Measurements from ENCODE around the gene SLC4A1. TPM values are rescaled to one million over a fixed set of nuclear protein-coding genes. Genes with fewer than 3 reads are reported as not detected.

The SLC4A1 gene
- total RNA-seq, 1 experiment from 2014 or later: 0.22 TPM

DNA sequence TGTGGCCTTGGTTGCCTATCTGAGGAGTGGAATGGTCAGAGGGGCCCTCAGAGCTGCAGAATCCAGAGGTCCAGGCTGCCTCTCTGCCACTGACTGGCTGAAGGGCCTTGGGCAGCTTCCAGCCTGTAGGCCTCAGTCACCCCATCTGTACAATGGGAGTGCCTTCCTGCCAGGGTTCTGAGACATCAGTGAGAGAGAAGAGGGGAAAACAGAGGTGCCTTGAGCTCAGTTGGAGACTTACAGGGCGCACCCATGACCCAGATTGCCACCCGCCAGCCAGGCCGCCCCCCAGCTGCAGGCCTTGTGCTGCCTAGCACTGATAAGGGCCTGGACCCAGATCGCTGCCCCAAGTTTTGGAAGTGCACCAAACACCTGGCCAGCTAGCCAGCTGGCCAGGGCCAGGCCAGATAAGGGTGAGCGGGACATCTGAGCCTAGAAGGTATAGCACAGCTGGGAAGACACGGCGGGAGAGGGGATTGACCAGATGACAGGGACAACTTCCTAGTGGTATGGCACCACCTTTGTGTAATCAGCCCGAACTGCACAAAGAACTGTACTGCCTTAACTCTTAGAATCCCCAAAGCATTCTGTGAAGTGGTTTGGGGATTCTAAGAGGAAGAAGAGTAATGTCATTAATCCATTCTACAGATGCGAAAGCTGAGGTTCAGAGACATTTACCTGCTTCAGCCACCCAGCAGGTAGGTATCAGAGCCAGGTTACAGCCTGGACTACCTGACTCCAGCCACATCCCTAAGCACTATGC, 1.4 kb downstream of the SLC4A1 start:
- Histone ChIP-seq H3K9me2 (ENCODE audit: insufficient read depth) (no peaks in the 10 kb centered on the region), H3K9me3 (ENCODE audit: control insufficient read depth in 1 of 2, insufficient read depth in 1 of 2, low read depth in 1 of 2, low read length in 2 of 2) (no peaks in the 10 kb centered on the region), H3K27me3 (ENCODE audit: insufficient read depth, low read length) (no peaks in the 10 kb centered on the region), H2AFZ (ENCODE audit: low read depth, low read length, poor library complexity, severe bottlenecking) (no peak overlapping the region), H4K20me1 (ENCODE audit: insufficient read depth) (no peaks in the 10 kb centered on the region), H3K4me1 (ENCODE audit: control insufficient read depth in 1 of 2, insufficient read depth in 2 of 2, low read length in 2 of 2) (no peaks in the 10 kb centered on the region), H3K36me3 (ENCODE audit: control insufficient read depth in 1 of 2, insufficient read depth in 2 of 2, low read length in 2 of 2) (no peaks in the 10 kb centered on the region), H3K27ac (ENCODE audit: low read depth, low read length) (no peak overlapping the region), H3K4me3 (replicated peaks in 1 of 2; ENCODE audit: low read depth in 1 of 2, low read length in 2 of 2) (no peak overlapping the region), H3K4me2 (ENCODE audit: low read length) (no peak overlapping the region), H3K79me2 (ENCODE audit: insufficient read depth, low read length) (no peaks in the 10 kb centered on the region), H3K9ac (ENCODE audit: low read length) (no peak overlapping the region)
- POLR2A ChIA-PET: no interaction called here
- no TSS peak for BruUV-seq (replicated peaks)
- CTCF ChIA-PET: no interaction called here
- intact Hi-C loops (cut with micrococcal nuclease): no loop called here
- no peak for TF ChIP-seq CBX3 (IDR thresholded peaks at IDR 0.05; ENCODE audit: low read depth)
- no peak for TF ChIP-seq SRF (IDR thresholded peaks at IDR 0.05; ENCODE audit: low read depth)
- no peak for TF ChIP-seq CEBPB (IDR thresholded peaks at IDR 0.05; ENCODE audit: low read depth)
- TF ChIP-seq POLR2AphosphoS5 (IDR thresholded peaks at IDR 0.05; ENCODE audit: low read depth, low read length): no peak
- TF ChIP-seq FOSL1 (IDR thresholded peaks at IDR 0.05; ENCODE audit: low read depth): no peak
- no peak for TF ChIP-seq ELF1 (IDR thresholded peaks at IDR 0.05; ENCODE audit: borderline replicate concordance, low read depth)
- no peak for TF ChIP-seq ZNF274 (IDR thresholded peaks at IDR 0.05; ENCODE audit: low read depth, low read length)
- no peak for TF ChIP-seq JUND (IDR thresholded peaks at IDR 0.05)
- TF ChIP-seq ATF3 (IDR thresholded peaks at IDR 0.05): no peak
- TF ChIP-seq ZFX (IDR thresholded peaks at IDR 0.05): no peak
- no peak for TF ChIP-seq YY1 (IDR thresholded peaks at IDR 0.05; ENCODE audit: extremely low read depth, insufficient replicate concordance, low read depth, low read length)
- no peak for TF ChIP-seq EZH2 (IDR thresholded peaks at IDR 0.05)
- no peak for TF ChIP-seq EZH2phosphoT487 (IDR thresholded peaks at IDR 0.05; ENCODE audit: borderline replicate concordance)
- TF ChIP-seq REST (IDR thresholded peaks at IDR 0.05; ENCODE audit: low read depth): no peak
- TF ChIP-seq SP1 (IDR thresholded peaks at IDR 0.05; ENCODE audit: low read depth): no peak
- TF ChIP-seq, protein P1, sequence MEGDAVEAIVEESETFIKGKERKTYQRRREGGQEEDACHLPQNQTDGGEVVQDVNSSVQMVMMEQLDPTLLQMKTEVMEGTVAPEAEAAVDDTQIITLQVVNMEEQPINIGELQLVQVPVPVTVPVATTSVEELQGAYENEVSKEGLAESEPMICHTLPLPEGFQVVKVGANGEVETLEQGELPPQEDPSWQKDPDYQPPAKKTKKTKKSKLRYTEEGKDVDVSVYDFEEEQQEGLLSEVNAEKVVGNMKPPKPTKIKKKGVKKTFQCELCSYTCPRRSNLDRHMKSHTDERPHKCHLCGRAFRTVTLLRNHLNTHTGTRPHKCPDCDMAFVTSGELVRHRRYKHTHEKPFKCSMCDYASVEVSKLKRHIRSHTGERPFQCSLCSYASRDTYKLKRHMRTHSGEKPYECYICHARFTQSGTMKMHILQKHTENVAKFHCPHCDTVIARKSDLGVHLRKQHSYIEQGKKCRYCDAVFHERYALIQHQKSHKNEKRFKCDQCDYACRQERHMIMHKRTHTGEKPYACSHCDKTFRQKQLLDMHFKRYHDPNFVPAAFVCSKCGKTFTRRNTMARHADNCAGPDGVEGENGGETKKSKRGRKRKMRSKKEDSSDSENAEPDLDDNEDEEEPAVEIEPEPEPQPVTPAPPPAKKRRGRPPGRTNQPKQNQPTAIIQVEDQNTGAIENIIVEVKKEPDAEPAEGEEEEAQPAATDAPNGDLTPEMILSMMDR (IDR thresholded peaks at IDR 0.05 in 2 of 3, conservative IDR thresholded peaks at IDR 0.05 in 1 of 3; ENCODE audit: borderline replicate concordance in 1 of 3, insufficient read depth in 1 of 3, low read depth in 2 of 3, low read length in 2 of 3): no peak
- ATAC-seq: peak; percentile 32; the same call in 1 of the 2 replicates
- no peak for DNase-seq (ENCODE audit: low read depth, low spot score)
- RAD21 ChIA-PET (ENCODE audit: low non-redundant PET in 1 of 2, low total read pairs in 2 of 2, uncharacterized antibody in 2 of 2, unreplicated experiment in 2 of 2): no interaction called here
